Liver (tissue), 9 donors: ENCODE results near the gene CYFIP2. TPM values are rescaled to one million over a fixed set of nuclear protein-coding genes. Genes with fewer than 3 reads are reported as not detected.

ENCODE experiments used
- DNase-seq: peaks from one replicate; pipeline ENCODE4 v3.0.0-alpha.2; 2017; ENCODE audit warnings: low spot score
- H3K27ac ChIP-seq, 2 donors: one replicate each; pipeline ENCODE4 v1.7.0; 2013; ENCODE audit warnings: inconsistent platforms in 2 of 2, low read length in 2 of 2, control low read depth in 1 of 2, low read depth in 1 of 2, mild to moderate bottlenecking in 1 of 2
- H3K27me3 ChIP-seq, 4 donors: one replicate each; pipeline versions ENCODE4 v1.6.1 to v1.7.0; 2013; ENCODE audit warnings: low read length in 3 of 4, inconsistent platforms in 1 of 4, mild to moderate bottlenecking in 1 of 4, moderate library complexity in 1 of 4; ENCODE audit not compliant: control insufficient read depth in 4 of 4, insufficient read depth in 4 of 4
- H3K36me3 ChIP-seq, 4 donors: one replicate each; pipeline versions ENCODE4 v1.6.1 to v1.7.0; 2013; ENCODE audit warnings: low read length in 3 of 4, mild to moderate bottlenecking in 3 of 4, low read depth in 1 of 4, moderate library complexity in 1 of 4; ENCODE audit not compliant: control insufficient read depth in 4 of 4, insufficient read depth in 3 of 4
- H3K4me1 ChIP-seq, 4 donors: one replicate each; pipeline versions ENCODE4 v1.6.1 to v1.7.0; 2013; ENCODE audit warnings: low read length in 3 of 4, mild to moderate bottlenecking in 3 of 4, moderate library complexity in 1 of 4; ENCODE audit not compliant: control insufficient read depth in 4 of 4, insufficient read depth in 4 of 4
- H3K4me3 ChIP-seq, 3 donors: one replicate each; pipeline versions ENCODE4 v1.6.1 to v1.7.0; 2013; ENCODE audit warnings: low read length in 3 of 3, control low read depth in 1 of 3, low read depth in 1 of 3, mild to moderate bottlenecking in 1 of 3
- H3K9ac ChIP-seq, 2 donors: one replicate each; pipeline ENCODE4 v1.7.0; 2013; ENCODE audit warnings: low read length in 2 of 2, mild to moderate bottlenecking in 2 of 2, moderate library complexity in 2 of 2, control low read depth in 1 of 2, low read depth in 1 of 2
- H3K9me3 ChIP-seq, 4 donors: one replicate each; pipeline versions ENCODE4 v1.6.1 to v1.7.0; 2013; ENCODE audit warnings: low read length in 3 of 4; ENCODE audit not compliant: control insufficient read depth in 4 of 4
- EGR1 ChIP-seq, 2 donors: IDR thresholded peaks; 2 replicates each; pipeline ENCODE4 v1.6.1; 2016 to 2018; ENCODE audit warnings: antibody characterized with exemption in 2 of 2, low read depth in 2 of 2
- FOXA1 ChIP-seq: IDR thresholded peaks from 2 replicates; pipeline ENCODE4 v1.6.1; 2016; ENCODE audit warnings: antibody characterized with exemption
- FOXA2 ChIP-seq: IDR thresholded peaks from 2 replicates; pipeline ENCODE4 v1.6.1; 2016; ENCODE audit warnings: antibody characterized with exemption
- GABPA ChIP-seq, 2 donors: IDR thresholded peaks in 1 of 2; conservative IDR thresholded peaks in 1 of 2; 2 replicates each; pipeline ENCODE4 v1.6.1; 2016; ENCODE audit warnings: antibody characterized with exemption in 2 of 2, mild to moderate bottlenecking in 1 of 2, moderate library complexity in 1 of 2
- HNF4A ChIP-seq, 2 donors: conservative IDR thresholded peaks; 2 replicates each; pipeline ENCODE4 v1.6.1; 2016; ENCODE audit warnings: antibody characterized with exemption in 2 of 2, mild to moderate bottlenecking in 2 of 2
- HNF4G ChIP-seq: IDR thresholded peaks from 2 replicates; pipeline ENCODE4 v1.6.1; 2016; ENCODE audit warnings: antibody characterized with exemption
- JUND ChIP-seq, 2 donors: IDR thresholded peaks; 2 replicates each; pipeline ENCODE4 v1.6.1; 2016; ENCODE audit warnings: antibody characterized with exemption in 2 of 2
- NR2F2 ChIP-seq: IDR thresholded peaks from 2 replicates; pipeline ENCODE4 v1.6.1; 2016; ENCODE audit warnings: antibody characterized with exemption
- RAD21 ChIP-seq, 2 donors: IDR thresholded peaks; 2 replicates each; pipeline ENCODE4 v1.6.1; 2016; ENCODE audit warnings: antibody characterized with exemption in 2 of 2, mild to moderate bottlenecking in 2 of 2
- RXRA ChIP-seq, 2 donors: IDR thresholded peaks; 2 replicates each; pipeline ENCODE4 v1.6.1; 2017 to 2018; ENCODE audit warnings: antibody characterized with exemption in 2 of 2, mild to moderate bottlenecking in 1 of 2
- SP1 ChIP-seq: IDR thresholded peaks from 2 replicates; pipeline ENCODE4 v1.6.1; 2018; ENCODE audit warnings: antibody characterized with exemption, mild to moderate bottlenecking
- TAF1 ChIP-seq: conservative IDR thresholded peaks from 2 replicates; pipeline ENCODE4 v1.6.1; 2016; ENCODE audit warnings: antibody characterized with exemption, mild to moderate bottlenecking
- YY1 ChIP-seq: IDR thresholded peaks from 2 replicates; pipeline ENCODE4 v1.6.1; 2016; ENCODE audit warnings: antibody characterized with exemption, mild to moderate bottlenecking
- WGBS: extraction: QIAGEN DNeasy Blood & Tissue Kit; methylation state at CpG from one replicate; pipeline ENCODE4 v1.1.7; 2013; 5-methylcytosine and 5-hydroxymethylcytosine counted together
- polyA plus RNA-seq, 2 donors: library from polyadenylated mRNA; stranded (reverse) in 1 of 2; unstranded in 1 of 2; fragments of 200-250 nt in 1 of 2; fragments of >200 nt in 1 of 2; fragmentation: Nextera tagmentation in 1 of 2; extraction: Ambion mirVana in 1 of 2; gene quantifications; one replicate each; pipeline versions ENCODE4 v1.2.1 to v1.2.3, GENCODE V29; 2013 to 2015
- total RNA-seq, 2 donors: library from RNA; depleted of rRNA; stranded (reverse); fragments of >200 nt; gene quantifications; one replicate each; pipeline ENCODE4 v1.2.3, GENCODE V29; 2014
- TF ChIP-seq, protein P1 (sequence below): IDR thresholded peaks from 2 replicates; pipeline ENCODE4 v1.6.1; 2016; ENCODE audit warnings: antibody characterized with exemption
- TF ChIP-seq, protein P2 (sequence below): IDR thresholded peaks from 2 replicates; pipeline ENCODE4 v1.6.1; 2016; ENCODE audit warnings: antibody characterized with exemption, mild to moderate bottlenecking
- TF ChIP-seq, protein P3 (sequence below): fragments of 150-350 bp; IDR thresholded peaks from 2 replicates; pipeline ENCODE4 v1.5.1; 2017; ENCODE audit warnings: improper control_type of control experiment, low read depth, low read length; ENCODE audit not compliant: missing input control
- TF ChIP-seq, protein P4 (sequence below): IDR thresholded peaks from 2 replicates; pipeline ENCODE4 v1.6.1; 2016; ENCODE audit warnings: antibody characterized with exemption
- TF ChIP-seq, protein P5 (sequence below): IDR thresholded peaks from 2 replicates; pipeline ENCODE4 v1.6.1; 2016; ENCODE audit warnings: antibody characterized with exemption
- donor health status: healthy.
- donor health status: healthy.
- donor health status: healthy.
- donor health status: healthy.
- donor health status: healthy.

Gene CYFIP2
- total and polyA plus RNA-seq, 4 donors: 12.6 to 38.9 (median 28.2) TPM

DNA sequence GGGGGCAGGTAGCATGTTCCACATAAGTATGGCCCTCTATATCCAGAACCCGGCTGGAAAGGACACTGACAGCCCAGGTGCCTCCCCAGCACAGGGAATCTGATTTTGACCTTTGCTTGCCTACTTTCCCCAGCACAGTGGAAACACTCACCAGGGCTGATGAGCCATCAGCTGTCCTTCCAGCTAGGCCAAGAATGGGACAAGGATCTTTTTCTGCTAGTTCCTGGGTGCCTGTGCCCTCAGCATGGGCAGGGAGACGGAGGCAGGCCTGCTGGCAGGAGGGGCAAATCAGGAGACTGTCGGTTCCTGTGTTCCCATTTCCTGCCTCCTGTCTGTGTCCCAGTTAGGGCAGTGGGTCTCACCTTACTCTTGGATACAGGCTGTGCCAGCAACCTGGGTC lies 1.1 kb downstream of the CYFIP2 start:
- peak in 1 of 2 donors; percentile 3 for TF ChIP-seq HNF4A (conservative IDR thresholded peaks at IDR 0.05)
- no peak for TF ChIP-seq RXRA (IDR thresholded peaks at IDR 0.05)
- TF ChIP-seq, protein P1, sequence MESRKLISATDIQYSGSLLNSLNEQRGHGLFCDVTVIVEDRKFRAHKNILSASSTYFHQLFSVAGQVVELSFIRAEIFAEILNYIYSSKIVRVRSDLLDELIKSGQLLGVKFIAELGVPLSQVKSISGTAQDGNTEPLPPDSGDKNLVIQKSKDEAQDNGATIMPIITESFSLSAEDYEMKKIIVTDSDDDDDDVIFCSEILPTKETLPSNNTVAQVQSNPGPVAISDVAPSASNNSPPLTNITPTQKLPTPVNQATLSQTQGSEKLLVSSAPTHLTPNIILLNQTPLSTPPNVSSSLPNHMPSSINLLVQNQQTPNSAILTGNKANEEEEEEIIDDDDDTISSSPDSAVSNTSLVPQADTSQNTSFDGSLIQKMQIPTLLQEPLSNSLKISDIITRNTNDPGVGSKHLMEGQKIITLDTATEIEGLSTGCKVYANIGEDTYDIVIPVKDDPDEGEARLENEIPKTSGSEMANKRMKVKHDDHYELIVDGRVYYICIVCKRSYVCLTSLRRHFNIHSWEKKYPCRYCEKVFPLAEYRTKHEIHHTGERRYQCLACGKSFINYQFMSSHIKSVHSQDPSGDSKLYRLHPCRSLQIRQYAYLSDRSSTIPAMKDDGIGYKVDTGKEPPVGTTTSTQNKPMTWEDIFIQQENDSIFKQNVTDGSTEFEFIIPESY: no peak
- TF ChIP-seq, protein P2, sequence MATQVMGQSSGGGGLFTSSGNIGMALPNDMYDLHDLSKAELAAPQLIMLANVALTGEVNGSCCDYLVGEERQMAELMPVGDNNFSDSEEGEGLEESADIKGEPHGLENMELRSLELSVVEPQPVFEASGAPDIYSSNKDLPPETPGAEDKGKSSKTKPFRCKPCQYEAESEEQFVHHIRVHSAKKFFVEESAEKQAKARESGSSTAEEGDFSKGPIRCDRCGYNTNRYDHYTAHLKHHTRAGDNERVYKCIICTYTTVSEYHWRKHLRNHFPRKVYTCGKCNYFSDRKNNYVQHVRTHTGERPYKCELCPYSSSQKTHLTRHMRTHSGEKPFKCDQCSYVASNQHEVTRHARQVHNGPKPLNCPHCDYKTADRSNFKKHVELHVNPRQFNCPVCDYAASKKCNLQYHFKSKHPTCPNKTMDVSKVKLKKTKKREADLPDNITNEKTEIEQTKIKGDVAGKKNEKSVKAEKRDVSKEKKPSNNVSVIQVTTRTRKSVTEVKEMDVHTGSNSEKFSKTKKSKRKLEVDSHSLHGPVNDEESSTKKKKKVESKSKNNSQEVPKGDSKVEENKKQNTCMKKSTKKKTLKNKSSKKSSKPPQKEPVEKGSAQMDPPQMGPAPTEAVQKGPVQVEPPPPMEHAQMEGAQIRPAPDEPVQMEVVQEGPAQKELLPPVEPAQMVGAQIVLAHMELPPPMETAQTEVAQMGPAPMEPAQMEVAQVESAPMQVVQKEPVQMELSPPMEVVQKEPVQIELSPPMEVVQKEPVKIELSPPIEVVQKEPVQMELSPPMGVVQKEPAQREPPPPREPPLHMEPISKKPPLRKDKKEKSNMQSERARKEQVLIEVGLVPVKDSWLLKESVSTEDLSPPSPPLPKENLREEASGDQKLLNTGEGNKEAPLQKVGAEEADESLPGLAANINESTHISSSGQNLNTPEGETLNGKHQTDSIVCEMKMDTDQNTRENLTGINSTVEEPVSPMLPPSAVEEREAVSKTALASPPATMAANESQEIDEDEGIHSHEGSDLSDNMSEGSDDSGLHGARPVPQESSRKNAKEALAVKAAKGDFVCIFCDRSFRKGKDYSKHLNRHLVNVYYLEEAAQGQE: no peak
- no peak for TF ChIP-seq FOXA1

DNA sequence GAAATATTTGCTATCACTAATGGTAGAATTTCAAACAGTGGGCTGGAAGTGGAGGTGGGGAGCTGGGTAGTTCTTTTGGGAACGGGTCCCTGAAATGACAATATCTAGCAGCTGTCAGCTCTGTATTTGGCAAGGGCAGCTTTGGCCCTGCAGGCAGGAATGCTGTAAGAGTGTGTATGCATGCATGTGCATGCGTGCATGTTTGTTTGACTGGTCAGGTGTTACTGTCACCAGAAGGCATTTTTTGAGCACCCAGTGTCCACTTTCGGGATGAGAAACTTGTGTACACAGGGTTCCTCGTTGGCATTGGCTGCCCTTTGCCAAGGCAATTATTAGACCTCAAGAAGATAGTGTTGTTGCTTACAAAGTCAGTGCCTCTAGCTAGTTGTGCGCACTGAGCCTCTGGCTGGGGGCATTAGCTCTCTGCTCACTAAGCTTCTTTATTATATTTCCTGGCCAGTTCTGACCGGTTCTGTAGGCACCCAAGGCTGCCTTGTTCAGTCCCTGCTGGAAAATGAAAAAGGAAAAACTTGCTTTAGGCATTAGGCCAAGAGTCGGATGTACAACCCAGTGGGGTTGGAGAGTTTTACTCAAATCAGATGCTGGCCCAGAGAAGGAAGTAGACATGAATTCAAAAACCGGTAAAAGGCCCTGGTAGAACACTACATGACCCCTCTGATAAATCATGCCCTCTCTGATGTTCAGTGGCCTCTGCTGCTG lies 2.0 kb downstream of the CYFIP2 start:
- DNase-seq: no peak
- 75% methylated on average over 8 of the region's 8 CpGs for WGBS
- no peak overlapping the region for H3K4me3 ChIP-seq

More for the DNA sequence above, 1.1 kb downstream of the CYFIP2 start:
- DNase-seq: no peak
- no peaks in the 10 kb centered on the region for H3K36me3 ChIP-seq
- H3K9me3 ChIP-seq: no peaks in the 10 kb centered on the region
- peaks cover 5 to 16% (median 12%) of the 10 kb centered on the region in 4 donors for H3K4me1 ChIP-seq
- no peaks in the 10 kb centered on the region for H3K27me3 ChIP-seq
- H3K9ac ChIP-seq: peak overlapping the region; percentile 20 to 23
- peak overlapping the region in 2 of 3 donors; percentile 89 for H3K4me3 ChIP-seq
- H3K27ac ChIP-seq: peak overlapping the region; percentile 48 to 59
- WGBS: 64% methylated on average over 3 of the region's 3 CpGs

More for the DNA sequence above, 2.0 kb downstream of the CYFIP2 start:
- H3K4me1 ChIP-seq: peaks cover 5 to 16% (median 12%) of the 10 kb centered on the region in 4 donors
- H3K27me3 ChIP-seq: no peaks in the 10 kb centered on the region
- H3K9ac ChIP-seq: no peak overlapping the region
- no peak for TF ChIP-seq EGR1 (IDR thresholded peaks at IDR 0.05; ENCODE audit: low read depth in 2 of 2)
- no peak for TF ChIP-seq HNF4G
- TF ChIP-seq RXRA (IDR thresholded peaks at IDR 0.05): no peak
- no peak for TF ChIP-seq HNF4A (conservative IDR thresholded peaks at IDR 0.05)
- no peak for TF ChIP-seq SP1
- no peak for TF ChIP-seq FOXA2
- no peak for TF ChIP-seq YY1
- TF ChIP-seq, protein P3, sequence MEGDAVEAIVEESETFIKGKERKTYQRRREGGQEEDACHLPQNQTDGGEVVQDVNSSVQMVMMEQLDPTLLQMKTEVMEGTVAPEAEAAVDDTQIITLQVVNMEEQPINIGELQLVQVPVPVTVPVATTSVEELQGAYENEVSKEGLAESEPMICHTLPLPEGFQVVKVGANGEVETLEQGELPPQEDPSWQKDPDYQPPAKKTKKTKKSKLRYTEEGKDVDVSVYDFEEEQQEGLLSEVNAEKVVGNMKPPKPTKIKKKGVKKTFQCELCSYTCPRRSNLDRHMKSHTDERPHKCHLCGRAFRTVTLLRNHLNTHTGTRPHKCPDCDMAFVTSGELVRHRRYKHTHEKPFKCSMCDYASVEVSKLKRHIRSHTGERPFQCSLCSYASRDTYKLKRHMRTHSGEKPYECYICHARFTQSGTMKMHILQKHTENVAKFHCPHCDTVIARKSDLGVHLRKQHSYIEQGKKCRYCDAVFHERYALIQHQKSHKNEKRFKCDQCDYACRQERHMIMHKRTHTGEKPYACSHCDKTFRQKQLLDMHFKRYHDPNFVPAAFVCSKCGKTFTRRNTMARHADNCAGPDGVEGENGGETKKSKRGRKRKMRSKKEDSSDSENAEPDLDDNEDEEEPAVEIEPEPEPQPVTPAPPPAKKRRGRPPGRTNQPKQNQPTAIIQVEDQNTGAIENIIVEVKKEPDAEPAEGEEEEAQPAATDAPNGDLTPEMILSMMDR: no peak
- TF ChIP-seq FOXA1: no peak
- TF ChIP-seq NR2F2: no peak
- TF ChIP-seq, protein P4, sequence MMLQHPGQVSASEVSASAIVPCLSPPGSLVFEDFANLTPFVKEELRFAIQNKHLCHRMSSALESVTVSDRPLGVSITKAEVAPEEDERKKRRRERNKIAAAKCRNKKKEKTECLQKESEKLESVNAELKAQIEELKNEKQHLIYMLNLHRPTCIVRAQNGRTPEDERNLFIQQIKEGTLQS: no peak
- no peak for TF ChIP-seq TAF1
- no peak for TF ChIP-seq RAD21 (IDR thresholded peaks at IDR 0.05)
- TF ChIP-seq, protein P5, sequence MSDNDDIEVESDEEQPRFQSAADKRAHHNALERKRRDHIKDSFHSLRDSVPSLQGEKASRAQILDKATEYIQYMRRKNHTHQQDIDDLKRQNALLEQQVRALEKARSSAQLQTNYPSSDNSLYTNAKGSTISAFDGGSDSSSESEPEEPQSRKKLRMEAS: no peak
- TF ChIP-seq, protein P2: no peak
- TF ChIP-seq GABPA (IDR thresholded peaks at IDR 0.05 in 1 of 2, conservative IDR thresholded peaks at IDR 0.05 in 1 of 2): no peak
- TF ChIP-seq JUND (IDR thresholded peaks at IDR 0.05): no peak
- TF ChIP-seq, protein P1: no peak
- no peaks in the 10 kb centered on the region for H3K36me3 ChIP-seq
- H3K27ac ChIP-seq: no peak overlapping the region
- H3K9me3 ChIP-seq: no peaks in the 10 kb centered on the region
